Erythroblast (primary cell): ENCODE measurements around the gene CAPG.

ENCODE experiments used
- GATA1 ChIP-seq: IDR thresholded peaks from 2 replicates; pipeline ENCODE4 v1.6.1; 2011; ENCODE audit warnings: low read depth, mild to moderate bottlenecking, control low read depth, low read length, moderate library complexity
- POLR2A ChIP-seq: IDR thresholded peaks from 2 replicates; pipeline ENCODE4 v1.6.1; 2011; ENCODE audit warnings: mild to moderate bottlenecking, low read length

GRCh38 chr2:85444629-85445172, 34.5 kb upstream of the CAPG start:
- TF ChIP-seq POLR2A (no peak), GATA1 (no peak)
